Measurements from ENCODE around the gene GPSM1.

GPSM1 gene

GRCh38 chr9:136305804-136306203 lies 21.5 kb upstream of the GPSM1 start:
- no peak for DNase-seq
- no peak overlapping the region for H3K27ac Mint-ChIP-seq
- H3K27me3 Mint-ChIP-seq = peaks cover 6% of the 10 kb centered on the region
- no peaks in the 10 kb centered on the region for H3K4me1 Mint-ChIP-seq
- H3K36me3 Mint-ChIP-seq = no peaks in the 10 kb centered on the region
- no peak overlapping the region for H3K4me3 Mint-ChIP-seq
- CTCF ChIA-PET = no interaction called here
- no peaks in the 10 kb centered on the region for H3K9me3 Mint-ChIP-seq

GRCh38 chr9:136306211-136307208 lies 20.8 kb upstream of the GPSM1 start:
- CTCF ChIA-PET = no interaction called here

DNA sequence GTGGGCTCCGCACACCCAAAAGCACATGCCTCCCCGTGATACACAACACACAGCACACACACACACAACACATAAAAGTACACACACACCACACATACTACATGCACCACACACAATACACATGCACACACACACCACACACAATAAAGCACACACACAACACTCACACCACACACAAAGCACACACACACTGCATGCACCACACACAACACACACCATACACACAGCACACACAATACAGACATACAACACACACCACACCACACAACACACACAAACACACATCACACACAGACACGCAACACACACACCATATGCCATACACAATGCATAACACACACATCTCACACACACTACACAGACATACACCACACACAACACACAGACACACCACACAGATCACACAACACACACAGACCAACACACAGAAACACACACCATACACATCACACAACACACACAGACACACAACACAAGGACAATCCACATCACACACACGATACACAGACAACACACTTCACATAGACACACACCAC lies 20.1 kb upstream of the GPSM1 start:
- no peak overlapping the region for H3K27ac Mint-ChIP-seq
- no peaks in the 10 kb centered on the region for H3K9me3 Mint-ChIP-seq
- no peak for DNase-seq
- no peak overlapping the region for H3K4me3 Mint-ChIP-seq
- CTCF ChIA-PET = no interaction called here
- H3K36me3 Mint-ChIP-seq = no peaks in the 10 kb centered on the region
- no peaks in the 10 kb centered on the region for H3K4me1 Mint-ChIP-seq
- peaks cover 6% of the 10 kb centered on the region for H3K27me3 Mint-ChIP-seq

More at GRCh38 chr9:136306211-136307208, 20.8 kb upstream of the GPSM1 start:
- peaks cover 6% of the 10 kb centered on the region for H3K27me3 Mint-ChIP-seq
- H3K4me3 Mint-ChIP-seq = no peak overlapping the region
- H3K4me1 Mint-ChIP-seq = no peaks in the 10 kb centered on the region
- no peak overlapping the region for H3K27ac Mint-ChIP-seq
- DNase-seq = peak; percentile 34
- no peaks in the 10 kb centered on the region for H3K9me3 Mint-ChIP-seq
- H3K36me3 Mint-ChIP-seq = no peaks in the 10 kb centered on the region

- Mint-ChIP-seq H3K27me3 (peaks cover 6% of the 10 kb centered on the region), H3K9me3 (no peaks in the 10 kb centered on the region), H3K4me1 (no peaks in the 10 kb centered on the region), H3K4me3 (no peak overlapping the region), H3K36me3 (no peaks in the 10 kb centered on the region), H3K27ac (no peak overlapping the region)
- CTCF ChIA-PET = no interaction called here
- DNase-seq = no peak
These were observed 19.2 kb upstream of the GPSM1 start for GRCh38 chr9:136308006-136308701.

DNA sequence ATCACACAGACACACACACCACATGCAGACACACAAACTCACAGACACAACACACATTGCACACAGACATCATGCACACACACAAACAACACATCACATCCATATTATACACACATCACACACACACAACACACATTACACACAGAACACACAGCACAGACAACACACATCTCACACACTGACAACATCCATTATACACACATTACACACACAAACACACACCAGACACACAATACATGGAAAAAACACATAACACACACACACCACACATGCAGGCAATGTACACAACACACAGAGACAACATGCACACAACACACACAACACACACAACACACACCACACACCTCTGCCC lies 18.7 kb upstream of the GPSM1 start:
- DNase-seq = no peak
- Mint-ChIP-seq H3K9me3 (no peaks in the 10 kb centered on the region), H3K4me3 (no peak overlapping the region), H3K36me3 (no peaks in the 10 kb centered on the region), H3K27me3 (peaks cover 6% of the 10 kb centered on the region), H3K4me1 (no peaks in the 10 kb centered on the region), H3K27ac (no peak overlapping the region)
- CTCF ChIA-PET = no interaction called here

GRCh38 chr9:136309101-136309801 lies 18.1 kb upstream of the GPSM1 start:
- Mint-ChIP-seq H3K27ac (no peak overlapping the region), H3K27me3 (peaks cover 6% of the 10 kb centered on the region), H3K9me3 (no peaks in the 10 kb centered on the region), H3K4me3 (no peak overlapping the region), H3K4me1 (no peaks in the 10 kb centered on the region), H3K36me3 (no peaks in the 10 kb centered on the region)
- peak; percentile 32 for DNase-seq
- CTCF ChIA-PET = interaction anchor here (0.7 kb wide), 1 partner anchor 96 kb away, joined by 3 read pairs; no protein-coding TSS in a partner anchor

DNA sequence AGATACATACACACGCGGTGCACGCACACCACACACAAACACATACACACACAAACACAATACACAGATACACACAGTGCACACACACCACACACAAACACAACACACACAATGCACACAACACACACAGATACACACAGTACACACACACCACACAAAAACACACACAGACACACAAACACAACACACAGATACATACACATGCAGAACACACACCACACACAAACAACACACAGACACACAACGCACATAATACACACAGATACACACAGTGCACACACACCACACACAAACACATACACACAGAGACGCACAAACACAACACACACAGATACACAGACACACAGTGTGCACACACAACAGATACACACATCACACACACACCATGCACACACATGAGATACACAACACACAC lies 17.5 kb upstream of the GPSM1 start:
- no peak overlapping the region for H3K4me3 Mint-ChIP-seq
- no peak overlapping the region for H3K27ac Mint-ChIP-seq
- no peaks in the 10 kb centered on the region for H3K36me3 Mint-ChIP-seq
- H3K4me1 Mint-ChIP-seq = no peaks in the 10 kb centered on the region
- H3K9me3 Mint-ChIP-seq = peaks cover 5% of the 10 kb centered on the region
- peaks cover 6% of the 10 kb centered on the region for H3K27me3 Mint-ChIP-seq
- DNase-seq = no peak
- CTCF ChIA-PET = no interaction called here

DNA sequence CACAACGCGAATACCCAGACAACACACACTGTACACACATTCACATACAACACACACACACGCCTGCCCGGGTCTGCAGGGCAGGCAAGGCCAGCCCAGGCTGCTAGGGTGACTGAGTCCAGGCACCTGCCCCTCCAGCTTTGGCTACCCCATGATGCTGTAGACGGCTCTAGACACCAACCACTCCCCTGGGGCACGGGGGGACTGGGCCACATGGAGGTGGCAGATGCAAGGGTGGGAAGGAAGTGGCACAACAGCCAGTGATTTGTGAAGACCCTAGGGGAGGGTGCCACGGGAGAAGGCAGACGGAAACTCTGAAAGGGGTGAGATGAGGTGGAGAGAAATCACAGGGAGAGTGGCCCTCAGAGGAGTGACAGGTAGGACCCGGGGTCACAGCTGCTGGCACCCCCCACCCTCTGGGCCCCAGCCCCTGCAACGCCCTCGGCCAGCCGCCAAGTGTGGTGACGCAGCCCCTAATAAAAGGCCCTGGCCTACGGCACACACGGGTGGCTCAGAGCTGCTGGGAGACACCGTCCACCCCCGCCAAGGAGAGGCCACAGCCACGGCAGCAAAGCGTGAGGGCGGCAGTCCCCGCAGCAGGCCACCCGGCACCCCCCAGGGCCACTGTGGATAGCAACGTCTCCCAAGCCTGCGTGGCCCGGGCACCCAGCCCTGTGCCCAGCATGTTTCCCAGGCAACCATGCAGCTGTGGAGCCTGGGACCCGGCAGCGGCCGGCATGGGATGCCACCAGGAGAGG lies 16.9 kb upstream of the GPSM1 start:
- Mint-ChIP-seq H3K27ac (no peak overlapping the region), H3K36me3 (no peaks in the 10 kb centered on the region), H3K4me1 (no peaks in the 10 kb centered on the region), H3K27me3 (peaks cover 4% of the 10 kb centered on the region), H3K9me3 (peaks cover 12% of the 10 kb centered on the region), H3K4me3 (no peak overlapping the region)
- CTCF ChIA-PET = no interaction called here
- DNase-seq = no peak

- H3K27ac Mint-ChIP-seq = no peak overlapping the region
- no peaks in the 10 kb centered on the region for H3K27me3 Mint-ChIP-seq
- CTCF ChIA-PET = interaction anchor here (1.0 to 1.7 kb wide), 5 partner anchors 18 to 320 kb away, joined by 3 to 8 read pairs (median 3); partner anchors contain the start of gene DNLZ
- DNase-seq = peak; percentile 59
- no peaks in the 10 kb centered on the region for H3K4me1 Mint-ChIP-seq
- no peak overlapping the region for H3K4me3 Mint-ChIP-seq
- H3K36me3 Mint-ChIP-seq = peaks cover 3% of the 10 kb centered on the region
- peaks cover 20% of the 10 kb centered on the region for H3K9me3 Mint-ChIP-seq
These were observed 16.0 kb upstream of the GPSM1 start for GRCh38 chr9:136311051-136312008.

DNA sequence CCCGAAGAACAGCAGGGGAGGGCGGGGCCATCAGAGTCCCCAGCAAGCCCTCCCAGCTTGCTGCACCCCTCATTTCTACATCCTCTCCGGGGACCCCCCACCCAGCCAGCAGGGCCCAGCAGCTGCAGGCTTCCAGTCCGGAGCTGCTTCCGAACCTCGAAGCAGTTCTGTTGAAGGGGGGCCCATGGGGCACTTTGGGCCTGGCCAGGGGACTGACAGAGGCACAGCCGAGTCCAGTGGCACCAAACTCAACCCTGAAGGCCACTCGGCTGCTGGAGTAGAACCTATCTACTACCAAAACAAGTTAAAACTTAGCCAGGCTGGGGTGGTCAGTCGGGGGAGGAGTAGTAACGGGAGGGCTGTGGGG lies 15.3 kb upstream of the GPSM1 start:
- H3K4me1 Mint-ChIP-seq = no peaks in the 10 kb centered on the region
- no peak overlapping the region for H3K4me3 Mint-ChIP-seq
- peaks cover 3% of the 10 kb centered on the region for H3K36me3 Mint-ChIP-seq
- CTCF ChIA-PET = interaction anchor here (1.0 to 1.7 kb wide), 6 partner anchors 11 to 320 kb away, joined by 3 to 8 read pairs (median 3); partner anchors contain the start of gene DNLZ
- no peak overlapping the region for H3K27ac Mint-ChIP-seq
- no peak for DNase-seq
- no peaks in the 10 kb centered on the region for H3K27me3 Mint-ChIP-seq
- H3K9me3 Mint-ChIP-seq = peaks cover 25% of the 10 kb centered on the region

GRCh38 chr9:136312436-136312835 lies 14.9 kb upstream of the GPSM1 start:
- no peaks in the 10 kb centered on the region for H3K4me1 Mint-ChIP-seq
- peaks cover 3% of the 10 kb centered on the region for H3K36me3 Mint-ChIP-seq
- H3K27me3 Mint-ChIP-seq = no peaks in the 10 kb centered on the region
- peak; percentile 64 for DNase-seq
- H3K9me3 Mint-ChIP-seq = peaks cover 25% of the 10 kb centered on the region
- CTCF ChIA-PET = interaction anchor here (0.8 to 1.7 kb wide), 10 partner anchors 11 to 319 kb away, joined by 3 to 8 read pairs (median 4); partner anchors contain the start of gene DNLZ
- H3K27ac Mint-ChIP-seq = no peak overlapping the region
- H3K4me3 Mint-ChIP-seq = no peak overlapping the region

GRCh38 chr9:136313111-136314055 lies 14.0 kb upstream of the GPSM1 start:
- H3K4me1 Mint-ChIP-seq = no peaks in the 10 kb centered on the region
- peaks cover 25% of the 10 kb centered on the region for H3K9me3 Mint-ChIP-seq
- peaks cover 3% of the 10 kb centered on the region for H3K36me3 Mint-ChIP-seq
- no peak overlapping the region for H3K4me3 Mint-ChIP-seq
- H3K27ac Mint-ChIP-seq = no peak overlapping the region
- CTCF ChIA-PET = interaction anchor here (0.8 to 1.7 kb wide), 7 partner anchors 10 to 171 kb away, joined by 3 to 8 read pairs (median 4); partner anchors contain the start of gene DNLZ
- DNase-seq = no peak
- no peaks in the 10 kb centered on the region for H3K27me3 Mint-ChIP-seq

All from activated naive CD4-positive, alpha-beta T cell treated with anti-CD3 and anti-CD28 coated beads, Interleukin-2, amount 10 ng/mL, durations not matched to agents 7 days and 5 days (primary cell).